Stimulated activated CD8-positive, alpha-beta memory T cell treated with anti-CD3 and anti-CD28 coated beads, Interleukin-2, amount 100 ng/mL, for 48 hours (primary cell): Measurements from ENCODE around the gene TMEM37.
"Not testable (repeated sequence)": the region's sequence is repeated elsewhere in the genome, so short reads cannot be mapped to it uniquely, and the experiment has no call there.

Source experiments
- DNase-seq, 2 donors: peaks; one replicate each; pipeline ENCODE4 v3.0.0-alpha.2; 2020; ENCODE audit warnings: low read depth in 2 of 2

TMEM37 gene

GRCh38 chr2:119431155-119431975 lies at the start of gene TMEM37:
TSS of gene TMEM37 (plus strand) at chr2:119431854. CDS start at chr2:119431904, 50 bp downstream.
- no peak for DNase-seq

GRCh38 chr2:119383410-119384140 lies 48.1 kb upstream of the TMEM37 start:
- no peak for DNase-seq

- DNase-seq, result no peak
Observed at GRCh38 chr2:119384971-119385370, 46.7 kb upstream of the TMEM37 start.

- no peak for DNase-seq
Observed at GRCh38 chr2:119385466-119385865, 46.2 kb upstream of the TMEM37 start.

GRCh38 chr2:119387381-119388129 lies 44.1 kb upstream of the TMEM37 start:
- no peak for DNase-seq

GRCh38 chr2:119389615-119390306 lies 41.9 kb upstream of the TMEM37 start:
- no peak for DNase-seq

- DNase-seq, result no peak
Observed at GRCh38 chr2:119393971-119394748, 37.5 kb upstream of the TMEM37 start.

GRCh38 chr2:119397196-119397595 lies 34.5 kb upstream of the TMEM37 start:
- DNase-seq, result no peak

GRCh38 chr2:119402106-119402505 lies 29.5 kb upstream of the TMEM37 start:
- DNase-seq, result no peak

- no peak for DNase-seq
Observed at GRCh38 chr2:119402645-119403560, 28.8 kb upstream of the TMEM37 start.

- DNase-seq, result not testable (repeated sequence)
Observed at GRCh38 chr2:119403618-119404017, 28.0 kb upstream of the TMEM37 start.

GRCh38 chr2:119405151-119405550 lies 26.5 kb upstream of the TMEM37 start:
- DNase-seq, result no peak

GRCh38 chr2:119407430-119408220 lies 24.0 kb upstream of the TMEM37 start:
- DNase-seq, result no peak

- no peak for DNase-seq
Observed at GRCh38 chr2:119408221-119408619, 23.4 kb upstream of the TMEM37 start.

GRCh38 chr2:119409506-119409905 lies 22.1 kb upstream of the TMEM37 start:
- no peak for DNase-seq

GRCh38 chr2:119414894-119415293 lies 16.8 kb upstream of the TMEM37 start:
- no peak for DNase-seq

- DNase-seq, result no peak
Observed at GRCh38 chr2:119415630-119416029, 16.0 kb upstream of the TMEM37 start.

GRCh38 chr2:119416299-119416923 lies 15.2 kb upstream of the TMEM37 start:
- DNase-seq, result no peak

- DNase-seq, result no peak
Observed at GRCh38 chr2:119417908-119418307, 13.7 kb upstream of the TMEM37 start.
